Naive thymus-derived CD8-positive, alpha-beta T cell (primary cell): ENCODE data around the gene BET1. TPM values are rescaled to one million over a fixed set of nuclear protein-coding genes. Genes with fewer than 3 reads are reported as not detected.

ENCODE experiments used
- ATAC-seq, 2 donors: fragments of 150-1000 bp; cut with Tn5 transposase in 1 of 2; sonication (Bioruptor Pico), chemical (Tn5 transposase) in 1 of 2; 1 replicate in 1 of 2; 2 replicates in 1 of 2; pipeline ENCODE4 v1.10.0; 2021; ENCODE audit warnings: mild to moderate bottlenecking in 2 of 2, moderate library complexity in 2 of 2
- POLR2A ChIA-PET: fragments of 350-600 bp; sonication (Branson Sonifier 250); formaldehyde crosslinking; loops from one replicate; lab custom pipeline; 2021; ENCODE audit warnings: antibody characterized with exemption; lab: Charles Lee
- DNase-seq, 10 donors: peaks; one replicate each; pipeline versions ENCODE4 v3.0.0 to v3.0.0-alpha.2; 2020 to 2022
- H3K27ac Mint-ChIP-seq, 10 donors: one replicate each; pipeline ENCODE4 v1.8.0; 2020 to 2022; ENCODE audit warnings: mild to moderate bottlenecking in 10 of 10, mixed read lengths in 10 of 10, moderate library complexity in 4 of 10, inconsistent platforms in 1 of 10
- H3K27me3 Mint-ChIP-seq, 5 donors: one replicate each; pipeline ENCODE4 v1.8.0; 2021 to 2022; ENCODE audit warnings: mixed read lengths in 5 of 5
- H3K36me3 Mint-ChIP-seq, 3 donors: one replicate each; pipeline ENCODE4 v1.8.0; 2020 to 2022; ENCODE audit warnings: mixed read lengths in 3 of 3, mild to moderate bottlenecking in 2 of 3, inconsistent platforms in 1 of 3
- H3K4me1 Mint-ChIP-seq, 4 donors: one replicate each; pipeline ENCODE4 v1.8.0; 2021 to 2022; ENCODE audit warnings: mixed read lengths in 4 of 4
- H3K4me3 Mint-ChIP-seq, 10 donors: one replicate each; pipeline ENCODE4 v1.8.0; 2020 to 2022; ENCODE audit warnings: mild to moderate bottlenecking in 10 of 10, mixed read lengths in 10 of 10, moderate library complexity in 6 of 10, inconsistent platforms in 1 of 10
- H3K9me3 Mint-ChIP-seq, 9 donors: one replicate each; pipeline ENCODE4 v1.8.0; 2020 to 2022; ENCODE audit warnings: mixed read lengths in 9 of 9, mild to moderate bottlenecking in 3 of 9, inconsistent platforms in 1 of 9, moderate library complexity in 1 of 9
- polyA plus RNA-seq, 3 donors: library from polyadenylated mRNA; unstranded; fragments of 300-500 nt; fragmentation: Illumina TruSeq; gene quantifications; one replicate each; pipeline ENCODE4 v1.2.3, GENCODE V29; 2021
- total RNA-seq, 8 experiments: library from RNA in 2 of 8; stranded (reverse) in 2 of 8; gene quantifications; one replicate each; pipeline ENCODE4 v1.2.3 and lab custom pipeline; 2021 to 2026

Gene BET1
- total and polyA plus RNA-seq, 5 experiments from 2014 or later: 10.5 to 33.8 (median 19.6) TPM

- Mint-ChIP-seq H3K36me3 (no peaks in the 10 kb centered on the region), H3K9me3 (no peaks in the 10 kb centered on the region), H3K4me3 (no peak overlapping the region), H3K4me1 (peaks cover 14 to 41% (median 34%) of the 10 kb centered on the region in 4 donors), H3K27ac (no peak overlapping the region), H3K27me3 (peaks cover 0 to 21% (median 4%) of the 10 kb centered on the region in 5 donors)
- no peak for ATAC-seq
- POLR2A ChIA-PET: no interaction called here
- DNase-seq: no peak
These were observed 1.6 kb upstream of the BET1 start for GRCh38 chr7:94005753-94006152.

GRCh38 chr7:94003446-94004023 is 620 bp downstream of the BET1 start:
- H3K27ac Mint-ChIP-seq: peak overlapping the region; percentile 96 to 100 (median 99)
- H3K9me3 Mint-ChIP-seq: no peaks in the 10 kb centered on the region
- POLR2A ChIA-PET: no interaction called here
- DNase-seq (no peak), ATAC-seq (peak; percentile 39 to 46)
- peaks cover 20 to 55% (median 47%) of the 10 kb centered on the region in 4 donors for H3K4me1 Mint-ChIP-seq
- H3K36me3 Mint-ChIP-seq: peaks cover 0 to 8% (median 0%) of the 10 kb centered on the region in 3 donors
- peaks cover 0 to 17% (median 4%) of the 10 kb centered on the region in 5 donors for H3K27me3 Mint-ChIP-seq
- H3K4me3 Mint-ChIP-seq: peak overlapping the region; percentile 93 to 100 (median 99)

- no peak for DNase-seq
- no peaks in the 10 kb centered on the region for H3K9me3 Mint-ChIP-seq
- ATAC-seq: no peak
- H3K27me3 Mint-ChIP-seq: peaks cover 0 to 7% (median 0%) of the 10 kb centered on the region in 5 donors
- H3K4me1 Mint-ChIP-seq: peaks cover 20 to 60% (median 56%) of the 10 kb centered on the region in 4 donors
- peaks cover 0 to 22% (median 6%) of the 10 kb centered on the region in 3 donors for H3K36me3 Mint-ChIP-seq
- POLR2A ChIA-PET: no interaction called here
- H3K4me3 Mint-ChIP-seq: peak overlapping the region in 1 of 10 donors; percentile 1
- H3K27ac Mint-ChIP-seq: peak overlapping the region in 1 of 10 donors; percentile 3
These were observed 2.8 kb downstream of the BET1 start for GRCh38 chr7:94001396-94001795.

GRCh38 chr7:93997868-93998267 is 6.3 kb downstream of the BET1 start:
- DNase-seq (no peak), ATAC-seq (no peak)
- POLR2A ChIA-PET: no interaction called here
- H3K36me3 Mint-ChIP-seq: peaks cover 0 to 47% (median 12%) of the 10 kb centered on the region in 3 donors
- no peaks in the 10 kb centered on the region for H3K27me3 Mint-ChIP-seq
- H3K9me3 Mint-ChIP-seq: no peaks in the 10 kb centered on the region
- H3K4me1 Mint-ChIP-seq: peaks cover 18 to 45% (median 40%) of the 10 kb centered on the region in 4 donors
- peak overlapping the region in 2 of 10 donors; percentile 2 to 44 for H3K27ac Mint-ChIP-seq
- no peak overlapping the region for H3K4me3 Mint-ChIP-seq

GRCh38 chr7:93992421-93993110 is 11.6 kb downstream of the BET1 start:
- Mint-ChIP-seq H3K4me3 (no peak overlapping the region), H3K4me1 (peaks cover 2 to 10% (median 7%) of the 10 kb centered on the region in 4 donors), H3K27ac (peak overlapping the region in 1 of 10 donors; percentile 7), H3K9me3 (no peaks in the 10 kb centered on the region), H3K27me3 (no peaks in the 10 kb centered on the region), H3K36me3 (peaks cover 0 to 44% (median 6%) of the 10 kb centered on the region in 3 donors)
- ATAC-seq (no peak), DNase-seq (no peak)
- POLR2A ChIA-PET: no interaction called here

GRCh38 chr7:93987297-93987696 is 16.9 kb downstream of the BET1 start:
- Mint-ChIP-seq H3K4me3 (no peak overlapping the region), H3K36me3 (peaks cover 0 to 15% (median 0%) of the 10 kb centered on the region in 3 donors), H3K4me1 (peaks cover under 1% of the 10 kb centered on the region in 4 donors), H3K27me3 (no peaks in the 10 kb centered on the region), H3K9me3 (no peaks in the 10 kb centered on the region), H3K27ac (no peak overlapping the region)
- POLR2A ChIA-PET: no interaction called here
- ATAC-seq: no peak
- no peak for DNase-seq

GRCh38 chr7:93985101-93985500 is 19.1 kb downstream of the BET1 start:
- H3K27ac Mint-ChIP-seq: peak overlapping the region in 1 of 10 donors; percentile 89
- no peaks in the 10 kb centered on the region for H3K4me1 Mint-ChIP-seq
- no peak for ATAC-seq
- no peak for DNase-seq
- POLR2A ChIA-PET: no interaction called here
- H3K27me3 Mint-ChIP-seq: peaks cover 0 to 2% (median 0%) of the 10 kb centered on the region in 5 donors
- H3K9me3 Mint-ChIP-seq: no peaks in the 10 kb centered on the region
- peaks cover 0 to 9% (median 0%) of the 10 kb centered on the region in 3 donors for H3K36me3 Mint-ChIP-seq
- no peak overlapping the region for H3K4me3 Mint-ChIP-seq

- Mint-ChIP-seq H3K36me3 (peaks cover 0 to 9% (median 0%) of the 10 kb centered on the region in 3 donors), H3K9me3 (no peaks in the 10 kb centered on the region), H3K27me3 (peaks cover 0 to 2% (median 0%) of the 10 kb centered on the region in 5 donors), H3K4me1 (no peaks in the 10 kb centered on the region), H3K27ac (no peak overlapping the region), H3K4me3 (no peak overlapping the region)
- no peak for ATAC-seq
- no peak for DNase-seq
- POLR2A ChIA-PET: no interaction called here
These were observed 20.1 kb downstream of the BET1 start for GRCh38 chr7:93984024-93984423.

GRCh38 chr7:93981480-93981874 is 22.7 kb downstream of the BET1 start:
- DNase-seq: no peak
- Mint-ChIP-seq H3K4me1 (no peaks in the 10 kb centered on the region), H3K9me3 (no peaks in the 10 kb centered on the region), H3K27ac (no peak overlapping the region), H3K4me3 (no peak overlapping the region), H3K27me3 (peaks cover 0 to 3% (median 0%) of the 10 kb centered on the region in 5 donors), H3K36me3 (peaks cover 0 to 4% (median 0%) of the 10 kb centered on the region in 3 donors)
- POLR2A ChIA-PET: no interaction called here
- ATAC-seq: no peak

- no peak overlapping the region for H3K27ac Mint-ChIP-seq
- POLR2A ChIA-PET: no interaction called here
- H3K36me3 Mint-ChIP-seq: peaks cover 0 to 4% (median 0%) of the 10 kb centered on the region in 3 donors
- no peak for ATAC-seq
- peak overlapping the region in 1 of 10 donors; percentile 44 for H3K4me3 Mint-ChIP-seq
- DNase-seq: no peak
- no peaks in the 10 kb centered on the region for H3K9me3 Mint-ChIP-seq
- H3K27me3 Mint-ChIP-seq: peaks cover 0 to 3% (median 0%) of the 10 kb centered on the region in 5 donors
- H3K4me1 Mint-ChIP-seq: no peaks in the 10 kb centered on the region
These were observed 23.2 kb downstream of the BET1 start for GRCh38 chr7:93980744-93981479.

- Mint-ChIP-seq H3K4me3 (no peak overlapping the region), H3K27me3 (peaks cover 0 to 3% (median 0%) of the 10 kb centered on the region in 5 donors), H3K36me3 (peaks cover 0 to 19% (median 18%) of the 10 kb centered on the region in 3 donors), H3K9me3 (no peaks in the 10 kb centered on the region), H3K27ac (no peak overlapping the region), H3K4me1 (no peaks in the 10 kb centered on the region)
- ATAC-seq (no peak), DNase-seq (no peak)
- POLR2A ChIA-PET: no interaction called here
These were observed 26.8 kb downstream of the BET1 start for GRCh38 chr7:93977211-93977950.

GRCh38 chr7:93973134-93973533 is 31.0 kb downstream of the BET1 start:
- no peak overlapping the region for H3K4me3 Mint-ChIP-seq
- H3K9me3 Mint-ChIP-seq: no peaks in the 10 kb centered on the region
- ATAC-seq: no peak
- no peaks in the 10 kb centered on the region for H3K4me1 Mint-ChIP-seq
- DNase-seq: no peak
- peaks cover 0 to 21% (median 19%) of the 10 kb centered on the region in 3 donors for H3K36me3 Mint-ChIP-seq
- H3K27ac Mint-ChIP-seq: no peak overlapping the region
- POLR2A ChIA-PET: no interaction called here
- H3K27me3 Mint-ChIP-seq: peaks cover 0 to 3% (median 0%) of the 10 kb centered on the region in 5 donors
